Omental fat pad (tissue), 4 donors: Measurements from ENCODE around the gene JMJD6. TPM values are rescaled to one million over a fixed set of nuclear protein-coding genes. Genes with fewer than 3 reads are reported as not detected.
"Not testable (repeated sequence)": the region's sequence is repeated elsewhere in the genome, so short reads cannot be mapped to it uniquely, and the experiment has no call there.

Source experiments
- ATAC-seq: fragments of 150-250 bp; one replicate; pipeline ENCODE4 v1.9.1; 2016; ENCODE audit warnings: mild to moderate bottlenecking, moderate library complexity; ENCODE audit not compliant: low FRiP score
- DNase-seq: peaks from one replicate; pipeline ENCODE4 v3.0.0-alpha.2; 2019; ENCODE audit warnings: low spot score
- total RNA-seq, 4 donors: library from RNA; depleted of rRNA; stranded (reverse); fragments of >200 nt; gene quantifications; one replicate each; pipeline ENCODE4 v1.1.0, GENCODE V29; 2016
- TF ChIP-seq, protein P1 (sequence below), 3 donors: fragments of 450-650 bp; IDR thresholded peaks; one replicate each; pipeline ENCODE4 v1.5.1; 2016 to 2017; ENCODE audit warnings: antibody characterized with exemption in 3 of 3, mild to moderate bottlenecking in 3 of 3, moderate library complexity in 2 of 3

The JMJD6 gene
- total RNA-seq, 4 donors from 2014 or later = 17.7 to 40.4 (median 30.4) TPM

- TF ChIP-seq, protein P1, sequence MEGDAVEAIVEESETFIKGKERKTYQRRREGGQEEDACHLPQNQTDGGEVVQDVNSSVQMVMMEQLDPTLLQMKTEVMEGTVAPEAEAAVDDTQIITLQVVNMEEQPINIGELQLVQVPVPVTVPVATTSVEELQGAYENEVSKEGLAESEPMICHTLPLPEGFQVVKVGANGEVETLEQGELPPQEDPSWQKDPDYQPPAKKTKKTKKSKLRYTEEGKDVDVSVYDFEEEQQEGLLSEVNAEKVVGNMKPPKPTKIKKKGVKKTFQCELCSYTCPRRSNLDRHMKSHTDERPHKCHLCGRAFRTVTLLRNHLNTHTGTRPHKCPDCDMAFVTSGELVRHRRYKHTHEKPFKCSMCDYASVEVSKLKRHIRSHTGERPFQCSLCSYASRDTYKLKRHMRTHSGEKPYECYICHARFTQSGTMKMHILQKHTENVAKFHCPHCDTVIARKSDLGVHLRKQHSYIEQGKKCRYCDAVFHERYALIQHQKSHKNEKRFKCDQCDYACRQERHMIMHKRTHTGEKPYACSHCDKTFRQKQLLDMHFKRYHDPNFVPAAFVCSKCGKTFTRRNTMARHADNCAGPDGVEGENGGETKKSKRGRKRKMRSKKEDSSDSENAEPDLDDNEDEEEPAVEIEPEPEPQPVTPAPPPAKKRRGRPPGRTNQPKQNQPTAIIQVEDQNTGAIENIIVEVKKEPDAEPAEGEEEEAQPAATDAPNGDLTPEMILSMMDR (IDR thresholded peaks at IDR 0.05) = no peak
- DNase-seq (no peak), ATAC-seq (no peak)
Measured at GRCh38 chr17:76700270-76700616, 26.2 kb downstream of the JMJD6 start.

DNA sequence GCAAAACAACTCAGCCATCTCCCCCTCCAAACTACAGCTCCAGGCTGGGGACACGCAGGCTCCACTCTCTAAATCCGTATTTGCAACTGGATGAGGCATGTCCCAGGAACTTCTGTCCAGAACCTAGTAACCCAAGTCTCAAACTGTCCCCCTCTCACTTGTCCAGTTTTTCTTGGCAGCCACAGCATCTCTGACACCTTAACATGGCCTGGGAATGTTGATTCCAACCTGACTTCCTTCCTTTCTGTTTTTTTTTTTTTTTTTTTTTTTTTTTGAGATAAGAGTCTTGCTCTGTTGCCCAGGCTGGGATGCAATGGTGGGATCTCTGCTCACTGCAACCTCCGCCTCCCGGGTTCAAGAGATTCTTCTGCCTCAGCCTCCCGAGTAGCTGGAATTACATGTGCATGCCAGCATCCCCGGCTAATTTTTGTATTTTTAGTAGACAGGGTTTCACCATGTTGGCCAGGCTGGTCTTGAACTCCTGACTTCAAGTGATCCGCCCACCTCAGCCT is 27.9 kb downstream of the JMJD6 start:
- ATAC-seq, DNase-seq: not testable (repeated sequence)

GRCh38 chr17:76697702-76698465 is 28.5 kb downstream of the JMJD6 start:
- TF ChIP-seq, protein P1 (IDR thresholded peaks at IDR 0.05) = no peak
- ATAC-seq (no peak), DNase-seq (no peak)

DNA sequence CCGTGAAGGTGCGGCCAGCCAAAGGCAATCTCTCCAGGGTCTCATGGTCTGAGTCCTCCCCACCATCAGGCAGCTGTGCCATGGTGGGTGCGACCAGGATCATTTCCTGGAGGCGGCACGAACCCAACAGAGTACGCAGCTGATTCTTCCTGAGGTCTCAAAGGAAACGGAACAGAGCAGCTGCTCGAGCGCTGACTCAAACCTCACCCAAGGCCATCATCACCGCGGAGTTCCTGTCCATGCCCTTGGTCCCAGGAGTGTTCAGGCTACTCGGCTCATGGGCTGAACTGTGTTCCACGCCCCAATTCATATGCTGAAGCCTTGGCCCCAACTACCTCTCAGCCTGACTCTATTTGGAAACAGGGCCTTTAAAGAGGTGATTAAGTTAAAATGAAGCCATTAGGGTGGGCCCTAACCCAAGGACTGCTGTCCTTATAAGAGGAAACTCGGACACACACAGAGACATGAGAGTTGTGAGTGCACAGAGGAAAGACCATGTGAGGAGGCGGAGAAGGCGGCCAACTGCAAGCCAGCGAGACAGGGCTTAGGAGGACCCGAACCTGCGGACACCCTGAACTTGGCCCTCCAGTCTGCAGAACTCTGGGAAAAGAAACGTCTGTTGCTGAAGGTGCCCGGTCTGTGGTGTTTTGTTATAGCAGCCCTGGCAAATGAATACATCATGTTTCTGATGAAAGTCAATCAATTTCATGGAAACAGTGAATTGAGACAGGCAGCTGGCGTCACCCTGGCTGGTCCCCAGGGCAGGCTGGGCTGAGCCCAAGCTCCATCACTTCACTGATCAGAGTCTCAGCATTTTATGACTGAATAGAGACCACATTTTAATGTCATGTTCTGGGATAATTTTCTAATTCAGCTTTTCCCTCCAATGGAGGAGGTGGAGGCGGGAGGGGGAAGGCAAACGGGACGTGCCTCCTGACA is 29.4 kb downstream of the JMJD6 start:
- TF ChIP-seq, protein P1 (IDR thresholded peaks at IDR 0.05) = no peak
- DNase-seq (no peak), ATAC-seq (no peak)

DNA sequence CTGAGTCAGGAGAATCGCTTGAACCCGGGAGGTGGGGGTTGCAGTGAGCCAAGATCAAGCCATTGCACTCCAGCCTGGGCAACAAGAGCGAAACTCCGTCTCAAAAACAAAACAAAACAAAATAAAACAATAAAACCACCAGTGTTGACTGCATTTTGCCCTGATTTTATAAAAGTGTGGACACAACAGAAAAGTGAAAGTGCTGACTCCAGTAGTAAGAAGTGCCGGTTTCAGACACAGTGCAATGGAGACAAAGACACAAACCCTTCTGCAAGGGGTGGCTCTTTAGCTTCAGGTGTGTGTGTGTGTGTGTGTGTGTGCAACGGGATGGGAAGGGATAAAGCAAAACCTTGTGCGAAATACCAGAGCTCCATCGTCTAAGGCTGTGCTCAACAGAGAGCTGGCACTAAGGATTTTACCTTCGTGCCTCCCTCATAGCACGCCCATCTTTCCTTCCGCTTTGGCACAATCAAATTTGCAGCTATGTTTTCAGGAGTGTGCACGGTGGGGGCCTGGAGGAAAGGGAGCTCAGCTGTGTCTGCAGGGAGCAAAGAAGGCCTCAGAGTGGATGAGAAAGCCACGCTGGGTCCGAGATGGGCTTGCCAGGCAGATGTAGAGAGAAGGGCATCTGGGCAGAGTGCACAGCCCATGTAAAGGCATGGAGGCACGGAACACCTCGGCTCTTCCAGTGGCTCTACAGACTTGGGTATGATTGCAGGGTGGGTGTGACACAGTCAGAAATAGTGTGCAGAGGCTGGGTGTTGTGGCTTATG is 31.2 kb downstream of the JMJD6 start:
- DNase-seq = no peak
- TF ChIP-seq, protein P1 (IDR thresholded peaks at IDR 0.05) = no peak
- peak; percentile 46 for ATAC-seq

DNA sequence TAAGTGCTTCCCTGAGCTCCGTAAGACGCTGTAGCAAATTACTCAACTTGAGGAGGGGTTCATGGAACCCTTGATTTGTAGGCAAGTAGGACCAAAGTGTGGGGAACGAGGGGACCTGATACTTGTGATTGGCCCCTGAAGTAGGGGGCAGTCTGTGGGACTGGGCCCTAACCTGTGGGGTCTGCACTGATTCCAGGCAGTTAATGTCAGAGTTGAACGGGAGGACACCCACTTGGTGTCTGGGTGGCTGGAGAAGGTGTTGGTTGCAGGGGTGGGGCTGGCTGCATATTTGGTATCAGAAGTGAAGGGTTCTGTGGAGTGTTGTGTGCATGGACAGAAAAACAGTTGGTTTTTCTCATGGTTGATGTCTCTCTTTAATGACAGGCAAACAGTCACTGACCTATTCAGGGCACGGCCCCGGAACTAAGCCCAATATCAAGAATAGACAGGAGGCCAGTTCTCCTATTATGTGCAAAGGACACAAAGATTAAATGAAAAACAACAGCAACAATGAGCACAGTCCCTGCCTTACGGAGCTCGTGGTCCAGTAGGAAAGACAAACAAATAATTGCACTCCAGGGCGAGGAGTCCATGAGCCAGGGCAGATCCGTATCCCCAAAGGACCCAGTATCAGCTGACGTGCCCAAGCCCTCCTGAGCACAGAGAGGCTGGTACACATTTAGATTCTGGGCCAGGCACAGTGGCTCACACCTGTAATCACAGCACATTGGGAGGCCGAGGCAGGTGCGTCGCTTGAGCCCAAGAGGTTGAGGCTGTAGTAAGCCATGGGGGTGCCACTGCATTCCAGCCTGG is 34.8 kb downstream of the JMJD6 start:
- DNase-seq (no peak), ATAC-seq (no peak)
- TF ChIP-seq, protein P1 (IDR thresholded peaks at IDR 0.05) = no peak
